Measurements from ENCODE around the gene KDM4B. TPM values are rescaled to one million over a fixed set of nuclear protein-coding genes. Genes with fewer than 3 reads are reported as not detected.

KDM4B gene
- total and polyA plus RNA-seq, 2 donors (not counting 1 experiment from before 2014, with no cell fraction given): 75.5 to 205 TPM

DNA sequence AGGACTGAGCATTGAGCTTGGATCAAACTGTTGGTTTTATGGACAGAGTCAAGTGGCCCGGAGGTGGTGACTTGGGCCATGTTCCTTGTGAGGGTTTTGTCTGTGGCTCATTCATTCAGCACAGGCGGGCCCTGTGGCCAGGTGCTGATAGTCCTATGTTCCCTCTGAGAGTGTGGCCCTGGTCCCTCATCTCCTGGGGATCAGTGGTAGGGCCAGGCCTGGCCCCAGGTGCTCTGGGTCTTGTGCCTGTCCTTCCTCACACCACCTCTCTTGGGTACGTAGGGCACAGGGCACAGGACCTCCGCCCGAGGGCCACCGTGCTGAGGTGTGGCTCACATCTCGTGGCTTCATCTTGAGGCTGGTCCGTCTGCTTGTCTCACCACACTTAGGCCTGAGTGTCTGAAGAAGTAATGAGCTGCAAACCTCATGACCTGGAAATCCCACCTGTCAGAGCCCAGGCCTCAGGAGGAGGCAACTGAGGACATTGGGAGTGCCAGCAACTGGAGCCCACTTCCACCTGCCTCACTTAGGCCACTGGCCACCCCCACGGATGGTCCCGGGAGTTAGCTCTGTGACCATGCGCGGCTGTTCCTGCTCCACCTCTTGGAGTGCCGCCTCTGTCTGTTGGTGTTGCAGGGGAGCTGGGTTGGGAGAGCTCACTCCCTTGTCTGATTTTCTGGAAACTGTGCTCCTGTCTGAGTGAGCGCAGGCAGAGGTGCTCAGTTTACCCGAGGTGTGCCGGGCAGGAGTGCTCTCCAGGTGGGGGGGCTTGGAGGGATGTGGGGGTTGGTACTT, 53.4 kb downstream of the KDM4B start:
- Histone ChIP-seq H3K4me3 (ENCODE audit: control extremely low read depth in 1 of 5, extremely low read depth in 1 of 5, insufficient read depth in 1 of 5, low read depth in 2 of 5, low read length in 4 of 5) (no peak overlapping the region), H3K9ac (ENCODE audit: low read length) (no peak overlapping the region), H3K79me2 (ENCODE audit: control insufficient read depth, insufficient read depth, low read length) (peaks cover 74% of the 10 kb centered on the region), H3K4me1 (ENCODE audit: control insufficient read depth in 2 of 2, insufficient read depth in 2 of 2, low read length in 2 of 2) (no peaks in the 10 kb centered on the region), H3K27me3 (replicated peaks in 1 of 4; ENCODE audit: control extremely low read depth in 1 of 4, control insufficient read depth in 3 of 4, insufficient read depth in 4 of 4, low read length in 3 of 4) (no peaks in the 10 kb centered on the region), H3K4me2 (replicated peaks; ENCODE audit: low read depth, low read length, poor library complexity, severe bottlenecking) (no peak overlapping the region), H3K27ac (ENCODE audit: low read length in 2 of 2) (no peak overlapping the region), H2AFZ (ENCODE audit: insufficient read depth, low read depth, low read length, poor library complexity, severe bottlenecking) (no peak overlapping the region), H4K20me1 (ENCODE audit: control insufficient read depth, insufficient read depth, low read length, poor library complexity, severe bottlenecking) (peaks cover 48% of the 10 kb centered on the region), H3K9me3 (ENCODE audit: control extremely low read depth in 1 of 3, control insufficient read depth in 2 of 3, insufficient read depth in 1 of 3, low read length in 2 of 3) (no peaks in the 10 kb centered on the region), H3K36me3 (replicated peaks in 1 of 2; ENCODE audit: control extremely low read depth in 1 of 2, control insufficient read depth in 1 of 2, extremely low read depth in 1 of 2, insufficient read depth in 2 of 2, low read length in 1 of 2) (peaks cover 0 to 14% of the 10 kb centered on the region in 2 experiments)
- no peak for TF ChIP-seq EZH2 (IDR thresholded peaks at IDR 0.05; ENCODE audit: borderline replicate concordance, insufficient read depth, low read depth, low read length, poor library complexity, severe bottlenecking)
- TF ChIP-seq, protein P1, sequence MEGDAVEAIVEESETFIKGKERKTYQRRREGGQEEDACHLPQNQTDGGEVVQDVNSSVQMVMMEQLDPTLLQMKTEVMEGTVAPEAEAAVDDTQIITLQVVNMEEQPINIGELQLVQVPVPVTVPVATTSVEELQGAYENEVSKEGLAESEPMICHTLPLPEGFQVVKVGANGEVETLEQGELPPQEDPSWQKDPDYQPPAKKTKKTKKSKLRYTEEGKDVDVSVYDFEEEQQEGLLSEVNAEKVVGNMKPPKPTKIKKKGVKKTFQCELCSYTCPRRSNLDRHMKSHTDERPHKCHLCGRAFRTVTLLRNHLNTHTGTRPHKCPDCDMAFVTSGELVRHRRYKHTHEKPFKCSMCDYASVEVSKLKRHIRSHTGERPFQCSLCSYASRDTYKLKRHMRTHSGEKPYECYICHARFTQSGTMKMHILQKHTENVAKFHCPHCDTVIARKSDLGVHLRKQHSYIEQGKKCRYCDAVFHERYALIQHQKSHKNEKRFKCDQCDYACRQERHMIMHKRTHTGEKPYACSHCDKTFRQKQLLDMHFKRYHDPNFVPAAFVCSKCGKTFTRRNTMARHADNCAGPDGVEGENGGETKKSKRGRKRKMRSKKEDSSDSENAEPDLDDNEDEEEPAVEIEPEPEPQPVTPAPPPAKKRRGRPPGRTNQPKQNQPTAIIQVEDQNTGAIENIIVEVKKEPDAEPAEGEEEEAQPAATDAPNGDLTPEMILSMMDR (IDR thresholded peaks at IDR 0.05): no peak
- DNase-seq (no peak), ATAC-seq (ENCODE audit: low read depth) (no peak)
- ChIA-PET POLR2A (no interaction called here), CTCF (interaction anchor here (1.1 kb wide), 1 partner anchor 9 kb away, joined by 3 read pairs; no protein-coding TSS in a partner anchor)
- whole genome bisulfite sequencing (ENCODE audit: insufficient coverage): 97% methylated on average over 14 of the region's 16 CpGs
- no peaks in the 10 kb centered on the region for H3K27me3 Mint-ChIP-seq
- H3K9me3 Mint-ChIP-seq (ENCODE audit: insufficient read depth): no peaks in the 10 kb centered on the region
- peaks cover 5% of the 10 kb centered on the region for H3K4me1 Mint-ChIP-seq
- no peak overlapping the region for H3K4me3 Mint-ChIP-seq
- intact Hi-C loops (cut with micrococcal nuclease): no loop called here
- H3K27ac Mint-ChIP-seq: no peak overlapping the region

DNA sequence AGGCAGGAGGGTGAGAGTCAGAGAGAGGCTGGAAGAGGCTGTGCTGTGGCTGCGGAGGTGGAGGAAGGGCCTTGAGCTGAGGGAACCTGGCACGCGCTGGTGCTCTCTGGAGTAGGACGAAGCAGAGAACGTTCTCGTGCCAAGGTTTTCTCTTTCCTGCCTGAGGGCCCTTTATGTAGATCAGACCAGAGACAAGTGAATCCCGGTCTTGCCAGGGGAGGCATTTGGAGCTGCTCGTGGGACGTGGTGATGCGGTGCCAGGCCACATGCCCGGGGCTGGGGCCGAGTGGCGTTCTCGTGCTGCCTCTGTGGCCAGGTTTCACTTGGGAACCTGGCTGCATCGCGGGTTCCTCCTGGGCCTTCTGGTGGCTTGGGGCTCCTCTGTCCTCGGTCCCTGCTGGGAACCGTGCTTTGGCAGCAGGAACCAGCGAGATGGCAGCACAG, 54.2 kb downstream of the KDM4B start:
- ATAC-seq (ENCODE audit: low read depth) (no peak), DNase-seq (no peak)
- Histone ChIP-seq H3K27ac (ENCODE audit: low read length in 2 of 2) (no peak overlapping the region), H3K4me3 (ENCODE audit: control extremely low read depth in 1 of 5, extremely low read depth in 1 of 5, insufficient read depth in 1 of 5, low read depth in 2 of 5, low read length in 4 of 5) (no peak overlapping the region), H3K79me2 (ENCODE audit: control insufficient read depth, insufficient read depth, low read length) (peaks cover 74% of the 10 kb centered on the region), H3K4me2 (replicated peaks; ENCODE audit: low read depth, low read length, poor library complexity, severe bottlenecking) (no peak overlapping the region), H3K9me3 (ENCODE audit: control extremely low read depth in 1 of 3, control insufficient read depth in 2 of 3, insufficient read depth in 1 of 3, low read length in 2 of 3) (no peaks in the 10 kb centered on the region), H2AFZ (ENCODE audit: insufficient read depth, low read depth, low read length, poor library complexity, severe bottlenecking) (no peak overlapping the region), H3K4me1 (ENCODE audit: control insufficient read depth in 2 of 2, insufficient read depth in 2 of 2, low read length in 2 of 2) (no peaks in the 10 kb centered on the region), H3K36me3 (replicated peaks in 1 of 2; ENCODE audit: control extremely low read depth in 1 of 2, control insufficient read depth in 1 of 2, extremely low read depth in 1 of 2, insufficient read depth in 2 of 2, low read length in 1 of 2) (peaks cover 0 to 13% of the 10 kb centered on the region in 2 experiments), H3K27me3 (replicated peaks in 1 of 4; ENCODE audit: control extremely low read depth in 1 of 4, control insufficient read depth in 3 of 4, insufficient read depth in 4 of 4, low read length in 3 of 4) (no peaks in the 10 kb centered on the region), H3K9ac (ENCODE audit: low read length) (no peak overlapping the region), H4K20me1 (ENCODE audit: control insufficient read depth, insufficient read depth, low read length, poor library complexity, severe bottlenecking) (peaks cover 51% of the 10 kb centered on the region)
- H3K9me3 Mint-ChIP-seq (ENCODE audit: insufficient read depth): no peaks in the 10 kb centered on the region
- 97% methylated on average over 19 of the region's 19 CpGs for WGBS (ENCODE audit: insufficient coverage)
- H3K4me3 Mint-ChIP-seq: no peak overlapping the region
- H3K27ac Mint-ChIP-seq: no peak overlapping the region
- intact Hi-C loops (cut with micrococcal nuclease): no loop called here
- ChIA-PET CTCF (interaction anchor here (1.1 kb wide), 1 partner anchor 8 kb away, joined by 3 read pairs; no protein-coding TSS in a partner anchor), POLR2A (interaction anchor here (0.6 kb wide), 1 partner anchor 175 kb away, joined by 3 read pairs; no protein-coding TSS in a partner anchor)
- peaks cover 5% of the 10 kb centered on the region for H3K4me1 Mint-ChIP-seq
- TF ChIP-seq, protein P1 (IDR thresholded peaks at IDR 0.05): no peak
- TF ChIP-seq EZH2 (IDR thresholded peaks at IDR 0.05; ENCODE audit: borderline replicate concordance, insufficient read depth, low read depth, low read length, poor library complexity, severe bottlenecking): no peak
- H3K27me3 Mint-ChIP-seq: no peaks in the 10 kb centered on the region

All from B cell (primary cell).